WTC11 (cell line): ENCODE data around the gene CPNE2. TPM values are rescaled to one million over a fixed set of nuclear protein-coding genes. Genes with fewer than 3 reads are reported as not detected.

ENCODE experiments used
- ATAC-seq: fragments of 200-7000 bp; cut with Tn5 transposase; 2 replicates; pipeline ENCODE4 v1.10.0; 2021; ENCODE audit warnings: mild to moderate bottlenecking, moderate library complexity
- CTCF ChIA-PET: fragments of 300-600 bp; sonication (Branson Sonifier 250); formaldehyde crosslinking; loops from one replicate; lab custom pipeline; 2021; ENCODE audit warnings: antibody characterized with exemption; lab: Charles Lee
- POLR2A ChIA-PET: fragments of 350-600 bp; sonication (Branson Sonifier 250); formaldehyde crosslinking; loops from one replicate; lab custom pipeline; 2021; ENCODE audit warnings: antibody characterized with exemption; lab: Charles Lee
- DNase-seq: peaks from one replicate; pipeline ENCODE4 v3.0.0; 2021; ENCODE audit warnings: low spot score
- H3K27ac Mint-ChIP-seq: 2 replicates; pipeline ENCODE4 v1.8.0; 2021; ENCODE audit warnings: mixed read lengths
- H3K27me3 Mint-ChIP-seq: 2 replicates; pipeline ENCODE4 v1.8.0; 2021; ENCODE audit warnings: low read depth, mild to moderate bottlenecking, moderate library complexity, mixed read lengths
- H3K36me3 Mint-ChIP-seq: 2 replicates; pipeline ENCODE4 v1.8.0; 2021; ENCODE audit warnings: mixed read lengths
- H3K4me1 Mint-ChIP-seq: 2 replicates; pipeline ENCODE4 v1.8.0; 2022; ENCODE audit warnings: mixed read lengths
- H3K4me3 Mint-ChIP-seq: 2 replicates; pipeline ENCODE4 v1.8.0; 2021; ENCODE audit warnings: mild to moderate bottlenecking, moderate library complexity, mixed read lengths
- H3K9me3 Mint-ChIP-seq: 2 replicates; pipeline ENCODE4 v1.8.0; 2021; ENCODE audit warnings: mixed read lengths
- AFF4 ChIP-seq: sonication (generic); formaldehyde crosslinking; IDR thresholded peaks from 2 replicates; pipeline ENCODE4 v1.8.1; 2023; ENCODE audit warnings: mild to moderate bottlenecking, missing genetic modification reagents, borderline replicate concordance
- ATF6 ChIP-seq: sonication (generic); formaldehyde crosslinking; IDR thresholded peaks from 2 replicates; pipeline ENCODE4 v1.8.1; 2023; ENCODE audit warnings: mild to moderate bottlenecking, missing genetic modification reagents
- E2F5 ChIP-seq: sonication (generic); formaldehyde crosslinking; IDR thresholded peaks from 2 replicates; pipeline ENCODE4 v1.8.1; 2022; ENCODE audit warnings: mild to moderate bottlenecking, moderate library complexity, missing genetic modification reagents
- EMX1 ChIP-seq: fragments of 250-450 bp; sonication (Bioruptor Pico); IDR thresholded peaks from 2 replicates; pipeline ENCODE4 v1.8.0; 2021; ENCODE audit warnings: mild to moderate bottlenecking
- FOXK1 ChIP-seq: sonication (generic); formaldehyde crosslinking; IDR thresholded peaks from 2 replicates; pipeline ENCODE4 v1.8.0; 2022; ENCODE audit warnings: mild to moderate bottlenecking, moderate library complexity, missing genetic modification reagents
- GABPB1 ChIP-seq: sonication (generic); formaldehyde crosslinking; IDR thresholded peaks from 2 replicates; pipeline ENCODE4 v1.8.1; 2023; ENCODE audit warnings: mild to moderate bottlenecking, missing genetic modification reagents
- GTF2I ChIP-seq: fragments of 250-450 bp; sonication (Bioruptor Pico); conservative IDR thresholded peaks from 2 replicates; pipeline ENCODE4 v1.4.0; 2021; ENCODE audit warnings: mild to moderate bottlenecking
- MYBL2 ChIP-seq: sonication (generic); formaldehyde crosslinking; IDR thresholded peaks from 2 replicates; pipeline ENCODE4 v1.8.1; 2023; ENCODE audit warnings: mild to moderate bottlenecking, moderate library complexity, missing genetic modification reagents
- NFATC4 ChIP-seq: fragments of 250-450 bp; sonication (Bioruptor Pico); IDR thresholded peaks from 2 replicates; pipeline ENCODE4 v1.9.0; 2021; ENCODE audit warnings: mild to moderate bottlenecking
- NR1H2 ChIP-seq: sonication (generic); formaldehyde crosslinking; IDR thresholded peaks from 2 replicates; pipeline ENCODE4 v1.9.0; 2021; ENCODE audit warnings: mild to moderate bottlenecking, moderate library complexity, missing genetic modification reagents
- NR2C2 ChIP-seq: sonication (generic); formaldehyde crosslinking; IDR thresholded peaks from 2 replicates; pipeline ENCODE4 v1.8.0; 2022; ENCODE audit warnings: mild to moderate bottlenecking, missing genetic modification reagents
- USF1 ChIP-seq: sonication (generic); formaldehyde crosslinking; IDR thresholded peaks from 2 replicates; pipeline ENCODE4 v1.8.0; 2022; ENCODE audit warnings: mild to moderate bottlenecking, missing genetic modification reagents
- ZBTB21 ChIP-seq: sonication (generic); formaldehyde crosslinking; IDR thresholded peaks from 2 replicates; pipeline ENCODE4 v1.8.1; 2023; ENCODE audit warnings: mild to moderate bottlenecking, missing genetic modification reagents, borderline replicate concordance
- ZNF281 ChIP-seq: sonication (generic); formaldehyde crosslinking; IDR thresholded peaks from 2 replicates; pipeline ENCODE4 v1.8.0; 2023; ENCODE audit warnings: mild to moderate bottlenecking, missing genetic modification reagents
- ZNF396 ChIP-seq: fragments of 250-450 bp; sonication (Bioruptor Pico); IDR thresholded peaks from 2 replicates; pipeline ENCODE4 v1.8.0; 2021; ENCODE audit warnings: mild to moderate bottlenecking, moderate library complexity, borderline replicate concordance
- total RNA-seq: library from RNA; stranded (reverse); gene quantifications from 3 replicates; pipeline ENCODE4 v1.2.3, GENCODE V29; 2021

Gene CPNE2
- total RNA-seq, 1 experiment from 2014 or later = 14.0 TPM

- CTCF ChIA-PET = interaction anchor here (0.7 kb wide), 1 partner anchor 74 kb away, joined by 3 read pairs; the partner anchor contains the start of gene CPNE2
- no peak overlapping the region for H3K27ac Mint-ChIP-seq
- no peak for DNase-seq
- H3K36me3 Mint-ChIP-seq = peaks cover 75% of the 10 kb centered on the region
- POLR2A ChIA-PET = no interaction called here
- ATAC-seq = no peak
- TF ChIP-seq ZNF281 (CRISPR knock-in tag) = no peak
- TF ChIP-seq NFATC4 (CRISPR knock-in tag) = no peak
- no peak for TF ChIP-seq ATF6
- no peak for TF ChIP-seq ZBTB21 (CRISPR knock-in tag)
- no peak for TF ChIP-seq NR1H2
- TF ChIP-seq AFF4 = no peak
- TF ChIP-seq ZNF396 (CRISPR knock-in tag) = no peak
- TF ChIP-seq GTF2I (CRISPR knock-in tag) = no peak
- no peak for TF ChIP-seq GABPB1 (CRISPR knock-in tag)
- TF ChIP-seq E2F5 = no peak
- no peak for TF ChIP-seq FOXK1 (CRISPR knock-in tag)
- TF ChIP-seq NR2C2 (CRISPR knock-in tag) = no peak
- no peaks in the 10 kb centered on the region for H3K9me3 Mint-ChIP-seq
- H3K4me3 Mint-ChIP-seq = no peak overlapping the region
- H3K4me1 Mint-ChIP-seq = 0 out of 2 replicates have a peak, but pooled peaks cover 3% of the 10 kb centered on the region
- H3K27me3 Mint-ChIP-seq = no peaks in the 10 kb centered on the region
Measured at GRCh38 chr16:57166451-57166850, 74.1 kb downstream of the CPNE2 start.

- 0 out of 2 replicates have a peak, but pooled peaks cover 3% of the 10 kb centered on the region for H3K4me1 Mint-ChIP-seq
- POLR2A ChIA-PET = no interaction called here
- CTCF ChIA-PET = interaction anchor here (0.7 kb wide), 1 partner anchor 73 kb away, joined by 3 read pairs; no protein-coding TSS in a partner anchor
- H3K4me3 Mint-ChIP-seq = no peak overlapping the region
- no peak overlapping the region for H3K27ac Mint-ChIP-seq
- peaks cover 76% of the 10 kb centered on the region for H3K36me3 Mint-ChIP-seq
- no peaks in the 10 kb centered on the region for H3K9me3 Mint-ChIP-seq
- no peak for ATAC-seq
- DNase-seq = no peak
- no peaks in the 10 kb centered on the region for H3K27me3 Mint-ChIP-seq
- TF ChIP-seq USF1 (CRISPR knock-in tag) = no peak
- no peak for TF ChIP-seq EMX1
- TF ChIP-seq MYBL2 (CRISPR knock-in tag) = no peak
Measured at GRCh38 chr16:57166951-57167350, 74.6 kb downstream of the CPNE2 start.
